Subcutaneous preadipocyte (primary cell): ENCODE measurements around the gene FBXO30. TPM values are rescaled to one million over a fixed set of nuclear protein-coding genes. Genes with fewer than 3 reads are reported as not detected.

Experiments used
- total RNA-seq: library from RNA; depleted of rRNA; stranded (reverse); fragments of >200 nt; gene quantifications from 2 replicates; pipeline ENCODE4 v1.2.3, GENCODE V29; 2012

The FBXO30 gene, protein sequence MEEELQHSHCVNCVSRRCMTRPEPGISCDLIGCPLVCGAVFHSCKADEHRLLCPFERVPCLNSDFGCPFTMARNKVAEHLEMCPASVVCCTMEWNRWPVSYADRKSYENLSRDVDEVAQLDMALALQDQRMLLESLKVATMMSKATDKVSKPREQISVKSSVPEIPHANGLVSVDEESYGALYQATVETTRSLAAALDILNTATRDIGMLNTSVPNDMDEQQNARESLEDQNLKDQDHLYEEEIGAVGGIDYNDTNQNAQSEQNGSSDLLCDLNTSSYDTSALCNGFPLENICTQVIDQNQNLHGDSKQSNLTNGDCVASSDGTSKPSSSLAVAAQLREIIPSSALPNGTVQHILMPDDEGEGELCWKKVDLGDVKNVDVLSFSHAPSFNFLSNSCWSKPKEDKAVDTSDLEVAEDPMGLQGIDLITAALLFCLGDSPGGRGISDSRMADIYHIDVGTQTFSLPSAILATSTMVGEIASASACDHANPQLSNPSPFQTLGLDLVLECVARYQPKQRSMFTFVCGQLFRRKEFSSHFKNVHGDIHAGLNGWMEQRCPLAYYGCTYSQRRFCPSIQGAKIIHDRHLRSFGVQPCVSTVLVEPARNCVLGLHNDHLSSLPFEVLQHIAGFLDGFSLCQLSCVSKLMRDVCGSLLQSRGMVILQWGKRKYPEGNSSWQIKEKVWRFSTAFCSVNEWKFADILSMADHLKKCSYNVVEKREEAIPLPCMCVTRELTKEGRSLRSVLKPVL
- 8.1 and 10.2 TPM in 2 replicates for total RNA-seq

DNA sequence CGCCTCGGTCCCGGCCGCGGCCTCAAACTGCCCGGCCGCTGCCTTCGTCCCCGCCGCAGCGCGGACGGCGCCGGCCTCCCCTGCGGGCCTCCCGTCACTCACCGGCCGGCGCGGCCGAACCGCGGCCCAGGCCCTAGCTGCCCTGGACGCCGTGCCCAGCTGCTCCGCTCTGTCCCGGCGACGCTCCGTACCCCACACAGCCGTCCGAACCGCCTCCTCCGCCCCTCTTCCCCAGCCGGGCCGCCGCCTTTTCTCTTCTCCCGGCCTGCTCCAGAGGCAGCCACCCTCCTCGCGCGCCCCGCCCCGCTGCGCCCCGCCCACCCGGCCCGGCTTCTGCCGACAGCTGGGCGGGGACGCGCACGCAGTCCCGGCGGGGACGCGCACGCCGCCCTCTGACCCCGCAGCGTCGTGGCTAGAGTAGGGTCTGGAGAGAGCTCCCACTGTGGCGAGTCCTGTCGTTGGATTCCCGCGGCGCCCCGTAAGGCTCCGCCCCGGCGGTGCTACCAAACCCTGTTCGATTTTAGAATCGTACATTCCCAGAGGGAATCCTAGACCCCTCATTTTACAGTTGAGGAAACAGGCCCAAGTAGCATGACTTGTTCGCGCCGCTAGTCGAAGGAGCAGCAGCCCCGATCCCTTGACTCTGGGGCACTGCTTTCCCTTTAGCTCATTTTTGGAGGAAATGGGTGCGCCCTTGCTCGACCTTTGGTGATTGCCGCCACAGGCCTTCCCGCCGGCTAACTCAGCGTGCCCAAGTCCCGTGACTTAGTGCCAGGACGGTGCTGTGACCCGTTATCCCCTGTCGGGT, at the start of gene FBXO30:
Gene FBXO30 (minus strand): TSS at position 295 of the 808 bp plus-strand sequence. CDS start 8,390 bp downstream, outside the sequence.

Other genes with a start within 250 kb of the FBXO30 start
- 3.3 and 4.3 TPM in 2 replicates for gene EPM2A, start 79.3 kb downstream of the FBXO30 start, total RNA-seq
- gene SHPRH, start 149.6 kb upstream of the FBXO30 start, total RNA-seq: 18.4 and 24.8 TPM in 2 replicates
- under 0.01 TPM in 2 replicates for gene GRM1, start 214.3 kb upstream of the FBXO30 start, total RNA-seq